Endothelial cell of umbilical vein (primary cell): ENCODE measurements around the gene NECAB2. TPM values are rescaled to one million over a fixed set of nuclear protein-coding genes. Genes with fewer than 3 reads are reported as not detected.

ENCODE experiments used
- BruUV-seq: library from RNA; stranded (reverse); fragments of 400-500 nt; replicated peaks from 2 replicates; lab custom pipeline; 2021; lab: Mats Ljungman, UMichigan
- CTCF ChIA-PET: fragments of 300-600, 350-600 bp; sonication (Branson Sonifier 250); formaldehyde crosslinking; loops from one replicate; lab custom pipeline; 2021; ENCODE audit warnings: antibody characterized with exemption, inconsistent platforms; lab: Charles Lee
- POLR2A ChIA-PET: fragments of 300-600, 350-600 bp; sonication (Branson Sonifier 250); formaldehyde crosslinking; loops from one replicate; lab custom pipeline; 2021; ENCODE audit warnings: antibody characterized with exemption, inconsistent platforms; lab: Charles Lee
- DNase-seq: peaks from one replicate; pipeline ENCODE4 v3.0.0-alpha.2; 2011; ENCODE audit warnings: low read depth, low spot score
- FAIRE-seq: peaks from 2 replicates; lab custom pipeline; 2011; peaks lifted over from hg19 to GRCh38; lab: Jason Lieb, UNC
- H2AFZ ChIP-seq: 2 replicates; pipeline ENCODE4 v1.6.0; 2012; ENCODE audit warnings: low read depth, low read length, control low read depth, inconsistent platforms
- H3K27ac ChIP-seq: 2 replicates; pipeline ENCODE4 v1.5.1; 2011; ENCODE audit warnings: low read depth, mild to moderate bottlenecking, control low read depth, low read length, moderate library complexity; ENCODE audit not compliant: insufficient read depth
- H3K27me3 ChIP-seq, 2 experiments: 2 replicates each; pipeline versions ENCODE4 v1.6.0 to v1.6.1; 2011; ENCODE audit warnings: low read length in 2 of 2, mixed read lengths in 1 of 2; ENCODE audit not compliant: control insufficient read depth in 2 of 2, insufficient read depth in 2 of 2
- H3K36me3 ChIP-seq, 2 experiments: 2 replicates in 1 of 2; 3 replicates in 1 of 2; pipeline ENCODE4 v1.5.1; 2011; ENCODE audit warnings: low read length in 2 of 2, mild to moderate bottlenecking in 1 of 2, moderate library complexity in 1 of 2; ENCODE audit not compliant: control insufficient read depth in 2 of 2, insufficient read depth in 2 of 2; ENCODE audit errors: extremely low read depth in 1 of 2
- H3K4me1 ChIP-seq: 3 replicates; pipeline ENCODE4 v1.5.1; 2011; ENCODE audit warnings: mild to moderate bottlenecking, low read length; ENCODE audit not compliant: control insufficient read depth, insufficient read depth; ENCODE audit errors: extremely low read depth
- H3K4me2 ChIP-seq: 2 replicates; pipeline ENCODE4 v1.6.1; 2011; ENCODE audit warnings: low read length, control low read depth, mixed read lengths; ENCODE audit not compliant: insufficient read depth
- H3K4me3 ChIP-seq, 3 experiments: fragments of 200-600 bp in 1 of 3; sonication (generic), shearing (Covaris generic) in 1 of 3; replicated peaks in 1 of 3; 2 replicates each; pipeline ENCODE4 v1.5.1; 2011 to 2016; ENCODE audit warnings: control low read depth in 3 of 3, low read length in 3 of 3, mild to moderate bottlenecking in 2 of 3, inconsistent platforms in 1 of 3, low read depth in 1 of 3, moderate library complexity in 1 of 3; ENCODE audit not compliant: insufficient read depth in 1 of 3
- H3K79me2 ChIP-seq: 2 replicates; pipeline ENCODE4 v1.6.0; 2012; ENCODE audit warnings: low read length, inconsistent platforms; ENCODE audit not compliant: control insufficient read depth, insufficient read depth
- H3K9ac ChIP-seq: replicated peaks from 2 replicates; pipeline ENCODE3; 2011; ENCODE audit warnings: low read length, control low read depth; ENCODE audit not compliant: insufficient read depth; ENCODE audit errors: extremely low read depth
- H3K9me1 ChIP-seq: replicated peaks from 3 replicates; pipeline ENCODE4 v1.6.0; 2011; ENCODE audit warnings: mild to moderate bottlenecking, low read length; ENCODE audit not compliant: control insufficient read depth, insufficient read depth; ENCODE audit errors: extremely low read depth
- H3K9me3 ChIP-seq: replicated peaks from 2 replicates; pipeline ENCODE4 v1.5.1; 2012; ENCODE audit warnings: low read length, inconsistent platforms; ENCODE audit not compliant: control insufficient read depth, insufficient read depth
- H4K20me1 ChIP-seq: replicated peaks from 2 replicates; pipeline ENCODE3; 2011; ENCODE audit warnings: mild to moderate bottlenecking, low read length; ENCODE audit not compliant: control insufficient read depth, insufficient read depth; ENCODE audit errors: extremely low read depth
- CTCF ChIP-seq, 2 donors: IDR thresholded peaks; 1 replicate in 1 of 2; 2 replicates in 1 of 2; pipeline ENCODE4 v1.5.1; 2011; ENCODE audit warnings: low read length in 2 of 2, mild to moderate bottlenecking in 2 of 2, moderate library complexity in 2 of 2, control low read depth in 1 of 2, inconsistent platforms in 1 of 2, low read depth in 1 of 2; ENCODE audit not compliant: insufficient read depth in 1 of 2; ENCODE audit errors: extremely low read depth in 1 of 2
- EZH2 ChIP-seq: IDR thresholded peaks from 2 replicates; pipeline ENCODE4 v1.6.1; 2012; ENCODE audit warnings: borderline replicate concordance, low read depth, mild to moderate bottlenecking, moderate library complexity, low read length, inconsistent platforms; ENCODE audit not compliant: severe bottlenecking
- FOS ChIP-seq: IDR thresholded peaks from 2 replicates; pipeline ENCODE4 v1.6.1; 2011; ENCODE audit warnings: mild to moderate bottlenecking, low read length, moderate library complexity, borderline replicate concordance; ENCODE audit not compliant: insufficient read depth
- GATA2 ChIP-seq: IDR thresholded peaks from 2 replicates; pipeline ENCODE4 v1.7.0; 2011; ENCODE audit warnings: low read depth, mild to moderate bottlenecking, moderate library complexity, mixed read lengths, low read length; ENCODE audit not compliant: insufficient read length, insufficient read depth
- JUN ChIP-seq: IDR thresholded peaks from 2 replicates; pipeline ENCODE4 v1.6.1; 2011; ENCODE audit warnings: borderline replicate concordance, low read depth; ENCODE audit not compliant: insufficient read length, insufficient read depth
- MAX ChIP-seq: IDR thresholded peaks from 2 replicates; pipeline ENCODE4 v1.6.1; 2011; ENCODE audit not compliant: insufficient read depth, insufficient read length
- MYC ChIP-seq: IDR thresholded peaks from one replicate; pipeline ENCODE4 v1.6.1; 2011; ENCODE audit warnings: mild to moderate bottlenecking, low read depth, low read length
- POLR2A ChIP-seq: IDR thresholded peaks from 2 replicates; pipeline ENCODE4 v1.6.1; 2012; ENCODE audit warnings: low read depth, mild to moderate bottlenecking, control low read depth, low read length
- POLR2AphosphoS5 ChIP-seq: IDR thresholded peaks from 2 replicates; pipeline ENCODE4 v1.6.1; 2012; ENCODE audit warnings: low read depth, mild to moderate bottlenecking, control low read depth, low read length, moderate library complexity; ENCODE audit not compliant: insufficient read depth
- dilution Hi-C: fragments of 300-500 bp; cut with MboI; formaldehyde crosslinking; loops from one replicate; pipeline ENCODE4 v1.15.0; 2019; ENCODE audit warnings: low sequenced_read_pairs; ENCODE audit not compliant: extremely low pct_ligation_motif_present
- intact Hi-C: fragments of 100-400 bp; cut with micrococcal nuclease; formaldehyde crosslinking; loops from one replicate; pipeline ENCODE4 v1.10.0; 2022
- polyA plus RNA-seq, 4 experiments: library from polyadenylated mRNA; depleted of rRNA in 3 of 4; stranded (reverse) in 3 of 4; unstranded in 1 of 4; fragments of >200 nt; gene quantifications; 2 replicates each; pipeline versions ENCODE4 v1.2.1 to v1.2.3, GENCODE V29; 2011 to 2012; ENCODE audit warnings: missing spikeins in 1 of 4
- total RNA-seq: library from RNA; stranded (reverse); gene quantifications from 2 replicates; pipeline ENCODE4 v1.2.3, GENCODE V29; 2021

NECAB2 gene
- total and polyA plus RNA-seq, 2 donors (not counting 3 experiments of a cell fraction or from before 2014, with no cell fraction given) = 0.26 to 0.31 TPM

GRCh38 chr16:83955218-83956130, 12.6 kb upstream of the NECAB2 start:
- H3K27me3 ChIP-seq = no peaks in the 10 kb centered on the region
- TF ChIP-seq FOS (no peak), MYC (no peak), CTCF (IDR thresholded peaks at IDR 0.05; ENCODE audit: extremely low read depth in 1 of 2, insufficient read depth in 1 of 2, low read depth in 1 of 2, low read length in 2 of 2) (no peak), POLR2AphosphoS5 (no peak), POLR2A (no peak), GATA2 (no peak), MAX (no peak), EZH2 (no peak), JUN (no peak)
- H4K20me1 ChIP-seq = no peaks in the 10 kb centered on the region
- dilution Hi-C loops = no loop called here
- H3K36me3 ChIP-seq = peaks cover 2 to 4% of the 10 kb centered on the region in 2 experiments
- BruUV-seq = no TSS peak
- POLR2A ChIA-PET = no interaction called here
- no peaks in the 10 kb centered on the region for H3K9me3 ChIP-seq
- H3K27ac ChIP-seq = peak overlapping the region; percentile 91
- no peak overlapping the region for H3K4me2 ChIP-seq
- peaks cover 22% of the 10 kb centered on the region for H3K4me1 ChIP-seq
- H3K9ac ChIP-seq = no peak overlapping the region
- H3K9me1 ChIP-seq = no peaks in the 10 kb centered on the region
- H3K79me2 ChIP-seq = peaks cover 4% of the 10 kb centered on the region
- DNase-seq = peak; percentile 14
- CTCF ChIA-PET = interaction anchor here (2.1 to 3.4 kb wide), 3 partner anchors 29 to 110 kb away, joined by 14 to 38 read pairs (median 29); no protein-coding TSS in a partner anchor
- H2AFZ ChIP-seq = no peak overlapping the region
- FAIRE-seq = no peak
- no peak overlapping the region for H3K4me3 ChIP-seq
- intact Hi-C loops = loop anchor here (1.0 to 10.0 kb wide), 5 partner anchors 87 to 551 kb away; partner anchors contain the start of gene SLC38A8
